ENCODE measurements around the gene KAT6B.

KAT6B gene

DNA sequence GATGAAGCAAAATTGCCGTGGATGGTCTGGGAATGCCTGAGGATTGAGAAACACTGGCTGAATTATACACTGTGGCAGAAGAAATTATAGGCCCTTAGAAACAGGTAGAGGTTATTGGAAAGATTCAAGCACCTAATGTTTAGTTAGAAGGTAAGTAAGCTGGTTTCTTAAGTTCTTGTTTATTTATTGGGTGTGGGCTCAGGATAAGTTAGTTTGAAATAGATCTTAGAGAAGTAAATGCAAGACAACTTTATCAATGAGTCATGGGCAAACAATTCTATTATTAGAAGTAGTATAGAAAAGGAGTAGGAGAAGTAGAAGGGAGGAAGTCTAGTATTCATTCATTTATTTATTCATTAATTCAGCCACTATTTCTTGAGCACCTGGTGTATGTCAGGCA lies 96.5 kb downstream of the KAT6B start:
- DNase-seq (ENCODE audit: low read depth), result no peak

DNA sequence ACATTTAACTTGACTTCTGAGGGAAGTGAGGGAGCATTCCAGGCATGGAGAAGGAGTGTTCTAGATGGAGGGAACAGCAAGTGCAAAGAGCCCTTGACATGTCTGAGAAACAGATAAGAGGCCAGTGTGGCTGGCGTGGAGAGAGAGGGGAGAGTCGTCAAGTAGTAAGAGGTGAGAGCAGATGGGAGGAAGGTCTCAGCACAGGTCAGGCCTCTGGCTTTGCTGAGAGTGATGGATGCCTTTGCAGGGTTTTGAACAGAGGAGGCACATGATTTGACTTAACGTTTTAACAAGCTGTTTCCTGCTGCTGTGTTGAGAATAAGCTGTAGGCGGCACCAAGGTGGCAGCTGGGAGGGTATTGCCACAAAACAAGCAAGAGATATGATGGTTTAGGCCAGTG lies 97.2 kb downstream of the KAT6B start:
- DNase-seq (ENCODE audit: low read depth), result no peak

DNA sequence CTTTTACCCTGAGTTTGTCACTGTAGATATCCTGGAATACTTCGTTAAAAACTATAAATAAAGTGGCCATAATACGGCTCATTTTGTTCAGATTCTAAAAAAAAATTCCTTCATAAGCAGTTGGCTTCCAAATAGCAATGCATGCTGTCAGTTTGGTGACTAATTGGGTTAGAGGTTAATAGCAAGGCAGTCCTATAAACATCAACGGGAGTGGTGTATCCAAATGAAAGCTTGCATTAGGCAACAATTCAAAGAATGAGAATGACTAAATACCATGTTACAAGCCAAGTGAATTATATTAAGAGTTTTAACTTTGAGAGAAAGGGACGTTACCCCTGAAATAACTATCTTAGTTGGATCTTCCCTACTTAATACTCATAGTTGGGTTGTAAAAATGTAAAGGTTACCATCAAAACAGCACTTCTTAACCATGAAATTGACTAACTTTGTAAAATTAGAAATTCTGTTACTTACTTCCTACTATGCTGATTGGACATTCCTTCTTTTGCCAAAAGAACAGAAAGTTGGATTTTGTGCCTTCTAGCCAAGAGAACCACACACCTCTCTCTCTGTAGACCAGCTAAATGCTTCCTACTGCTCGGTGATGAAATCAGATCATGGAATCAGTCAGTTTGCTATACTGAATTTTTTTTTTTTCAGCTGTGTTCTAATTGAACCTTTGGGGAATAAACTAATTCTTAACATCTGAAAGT lies 98.0 kb downstream of the KAT6B start:
- DNase-seq (ENCODE audit: low read depth), result peak; percentile 92

DNA sequence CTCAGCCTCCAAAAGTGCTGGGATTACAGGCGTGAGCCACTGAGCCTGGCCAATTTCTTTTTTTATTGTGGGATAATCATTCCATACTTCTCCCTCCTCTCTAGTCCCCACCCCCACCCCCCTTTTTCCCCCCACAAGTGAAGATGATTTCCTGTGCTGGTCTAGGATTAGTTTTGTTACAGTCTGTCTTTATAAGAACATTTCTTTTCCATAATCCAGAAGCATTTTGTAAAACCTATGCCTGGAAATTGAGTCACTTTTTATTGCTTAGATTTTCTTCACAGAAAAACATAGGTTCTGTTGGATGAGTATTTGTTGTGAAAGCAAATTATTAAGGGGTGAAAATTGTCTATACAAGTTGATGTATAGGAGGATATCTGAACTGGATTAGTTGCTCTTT lies 98.9 kb downstream of the KAT6B start:
- DNase-seq (ENCODE audit: low read depth), result no peak

DNA sequence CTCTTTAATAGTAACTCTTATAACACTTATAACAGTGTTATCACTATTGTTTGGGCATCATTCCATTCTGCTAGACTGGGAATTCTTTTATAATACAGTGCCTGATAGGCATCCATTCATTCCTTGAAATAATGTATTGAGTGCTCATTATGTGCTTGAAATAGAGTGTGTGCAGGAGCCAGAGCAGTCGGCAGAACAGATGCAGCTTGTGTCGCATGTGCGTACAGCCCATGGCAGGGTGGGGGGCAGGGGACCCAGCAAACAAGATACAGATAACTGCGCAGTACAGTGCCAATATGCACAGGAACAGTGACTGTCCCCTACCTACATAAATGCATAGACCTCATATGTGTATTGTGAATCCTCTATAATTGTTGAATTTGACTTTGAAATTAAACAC lies 99.3 kb downstream of the KAT6B start:
- DNase-seq (ENCODE audit: low read depth), result no peak

GRCh38 chr10:74926791-74927585 lies 100.6 kb downstream of the KAT6B start:
- no peak for DNase-seq (ENCODE audit: low read depth)

DNA sequence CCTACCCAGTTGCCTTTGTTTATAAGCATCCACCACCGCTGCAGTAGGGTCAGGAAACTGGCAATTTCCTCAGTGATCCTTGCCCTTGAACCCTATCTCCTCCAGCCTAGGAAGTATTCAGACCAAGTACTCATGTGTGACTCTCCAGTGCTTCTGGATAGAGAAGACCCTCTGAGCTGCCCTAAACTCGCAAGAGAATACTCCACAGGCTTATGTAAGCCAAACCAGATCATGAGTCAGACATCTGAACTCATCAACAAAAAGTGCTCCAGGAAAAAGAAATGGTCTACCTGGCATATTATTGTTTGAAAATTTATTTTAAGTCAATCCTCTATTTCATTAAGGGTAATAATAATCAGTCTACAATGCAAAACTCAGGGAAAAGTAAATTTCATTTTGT lies 101.3 kb downstream of the KAT6B start:
- no peak for DNase-seq (ENCODE audit: low read depth)

- peak; percentile 47 for DNase-seq (ENCODE audit: low read depth)
Observed at GRCh38 chr10:74928742-74929191, 102.4 kb downstream of the KAT6B start.

- DNase-seq (ENCODE audit: low read depth), result no peak
Observed at GRCh38 chr10:74929197-74929596, 102.8 kb downstream of the KAT6B start.

DNA sequence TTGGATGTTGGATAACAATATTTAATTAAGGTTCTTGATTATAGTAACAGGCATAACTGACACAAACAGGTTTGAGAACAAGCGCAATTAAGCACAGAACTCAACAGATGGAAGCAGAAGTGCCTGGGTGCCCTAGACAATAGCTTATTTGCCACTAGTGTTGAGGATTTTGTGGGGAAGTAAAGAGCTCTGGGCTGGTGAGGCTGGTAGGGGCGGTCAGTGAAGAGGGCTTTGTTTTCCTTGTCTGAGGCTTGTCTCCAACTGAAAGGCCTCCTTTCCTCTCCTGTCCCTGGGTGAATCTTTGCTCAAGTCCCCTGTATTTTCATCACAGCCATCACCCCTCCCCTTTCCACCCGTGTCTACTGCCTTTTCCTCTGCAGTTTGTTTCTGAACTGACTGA lies 104.6 kb downstream of the KAT6B start:
- DNase-seq (ENCODE audit: low read depth), result no peak

GRCh38 chr10:74932648-74933047 lies 106.2 kb downstream of the KAT6B start:
- DNase-seq (ENCODE audit: low read depth), result no peak

DNA sequence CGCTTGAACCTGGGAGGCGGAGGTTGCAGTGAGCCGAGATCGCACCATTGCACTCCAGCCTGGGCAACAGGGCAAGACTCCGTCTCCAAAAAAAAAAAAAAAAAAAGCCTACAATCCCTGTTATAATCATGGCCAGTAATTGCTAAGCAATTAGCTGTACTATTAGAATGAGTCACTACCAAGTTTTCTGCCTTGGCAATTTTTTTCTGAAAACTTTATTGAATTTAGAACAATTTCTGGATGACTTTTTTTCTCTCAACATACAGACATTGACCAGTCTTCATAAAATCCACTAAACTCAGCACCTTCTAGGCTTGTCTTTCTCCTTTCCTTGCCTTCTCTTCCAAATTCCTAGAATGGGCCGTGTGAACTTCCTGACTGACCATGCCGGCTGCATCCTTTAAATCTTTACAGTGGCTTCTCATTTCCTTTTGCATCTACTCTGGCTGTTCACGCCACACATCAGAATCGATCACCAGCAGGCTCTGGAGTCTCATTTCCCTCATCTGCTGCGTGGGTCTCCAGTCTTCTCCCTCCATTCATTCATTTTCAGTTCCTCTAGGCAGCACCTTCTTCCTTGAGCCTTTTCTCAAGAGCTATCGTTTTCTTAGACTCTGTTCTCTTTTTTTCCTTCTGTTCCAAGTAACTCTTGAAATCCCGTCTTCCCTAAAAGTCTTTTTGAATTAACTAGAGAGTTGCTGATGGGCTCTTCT lies 107.9 kb downstream of the KAT6B start:
- no peak for DNase-seq (ENCODE audit: low read depth)

GRCh38 chr10:74936577-74937265 lies 110.3 kb downstream of the KAT6B start:
- no peak for DNase-seq (ENCODE audit: low read depth)

DNA sequence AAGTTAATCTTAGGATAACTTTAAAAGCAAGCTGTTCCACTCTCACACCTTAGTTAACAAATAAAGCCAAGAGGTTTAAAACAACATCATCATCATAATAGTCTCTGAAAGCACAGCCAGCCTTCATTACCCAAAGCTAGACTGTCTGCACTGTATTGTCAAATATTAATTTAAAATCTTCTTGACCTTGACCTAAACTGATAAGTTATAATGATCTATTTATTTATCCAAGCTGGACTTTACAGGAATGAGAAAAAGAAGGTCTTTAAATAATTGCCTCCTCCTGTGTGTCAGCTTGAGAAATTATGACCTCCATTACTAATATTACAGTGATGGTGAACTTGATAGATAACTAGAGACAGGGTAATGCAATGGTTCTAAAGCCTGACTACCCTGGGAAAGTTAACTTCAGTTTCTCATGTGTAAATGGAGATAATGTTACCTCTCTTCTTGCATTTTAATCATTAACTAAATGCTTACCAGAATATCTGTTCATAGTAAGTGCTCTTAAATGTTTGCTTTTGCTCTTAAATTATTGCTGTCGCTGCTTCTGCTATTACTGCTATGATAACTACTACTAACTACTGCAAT lies 111.0 kb downstream of the KAT6B start:
- DNase-seq (ENCODE audit: low read depth), result no peak

DNA sequence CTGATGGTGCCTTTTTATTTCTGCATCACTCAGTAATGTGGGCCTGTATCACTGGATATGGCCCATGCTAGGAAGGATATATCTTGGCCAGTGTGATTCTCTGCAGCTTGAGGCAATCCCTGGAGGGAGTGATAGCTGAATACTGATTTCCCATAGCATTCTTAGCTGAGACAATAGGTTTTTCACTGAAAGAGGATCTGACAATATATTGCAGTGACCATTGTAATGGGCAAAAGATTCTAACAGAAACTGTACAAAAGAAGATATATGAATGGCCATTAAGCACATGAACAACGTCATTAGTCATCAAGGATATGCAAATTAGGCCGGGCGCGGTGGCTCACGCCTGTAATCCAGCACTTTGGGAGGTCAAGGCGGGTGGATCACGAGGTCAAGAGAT lies 117.8 kb downstream of the KAT6B start:
- DNase-seq (ENCODE audit: low read depth), result no peak

DNA sequence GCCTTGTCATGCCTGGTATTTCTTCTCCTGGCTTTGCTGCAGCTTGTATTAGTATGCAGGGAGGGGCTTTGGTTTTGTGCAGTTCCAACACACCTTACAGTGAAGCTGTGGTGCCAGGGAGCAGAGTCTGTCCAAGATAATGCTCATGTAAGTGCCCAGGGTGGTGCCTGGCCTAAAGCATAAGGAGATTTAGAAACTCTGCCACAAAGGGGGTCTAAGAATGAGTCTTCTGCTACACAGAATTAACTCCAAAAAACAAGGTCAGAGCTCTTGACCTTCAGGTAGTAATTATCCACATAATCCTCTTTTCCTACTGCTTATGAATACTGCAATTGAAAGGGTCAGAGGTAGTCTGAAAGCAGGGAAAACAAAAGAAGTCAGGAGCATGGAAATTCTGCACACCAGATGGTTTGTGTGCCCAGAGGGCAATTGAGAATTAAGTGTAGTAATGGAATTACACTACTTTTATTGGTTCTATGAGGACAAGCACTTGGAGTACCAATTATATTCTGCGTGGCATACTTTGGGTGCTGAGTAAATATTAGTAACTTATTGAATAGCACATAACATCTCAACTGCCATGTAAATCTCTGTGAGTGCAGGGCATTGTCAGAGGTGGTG lies 121.5 kb downstream of the KAT6B start:
- DNase-seq (ENCODE audit: low read depth), result no peak

DNA sequence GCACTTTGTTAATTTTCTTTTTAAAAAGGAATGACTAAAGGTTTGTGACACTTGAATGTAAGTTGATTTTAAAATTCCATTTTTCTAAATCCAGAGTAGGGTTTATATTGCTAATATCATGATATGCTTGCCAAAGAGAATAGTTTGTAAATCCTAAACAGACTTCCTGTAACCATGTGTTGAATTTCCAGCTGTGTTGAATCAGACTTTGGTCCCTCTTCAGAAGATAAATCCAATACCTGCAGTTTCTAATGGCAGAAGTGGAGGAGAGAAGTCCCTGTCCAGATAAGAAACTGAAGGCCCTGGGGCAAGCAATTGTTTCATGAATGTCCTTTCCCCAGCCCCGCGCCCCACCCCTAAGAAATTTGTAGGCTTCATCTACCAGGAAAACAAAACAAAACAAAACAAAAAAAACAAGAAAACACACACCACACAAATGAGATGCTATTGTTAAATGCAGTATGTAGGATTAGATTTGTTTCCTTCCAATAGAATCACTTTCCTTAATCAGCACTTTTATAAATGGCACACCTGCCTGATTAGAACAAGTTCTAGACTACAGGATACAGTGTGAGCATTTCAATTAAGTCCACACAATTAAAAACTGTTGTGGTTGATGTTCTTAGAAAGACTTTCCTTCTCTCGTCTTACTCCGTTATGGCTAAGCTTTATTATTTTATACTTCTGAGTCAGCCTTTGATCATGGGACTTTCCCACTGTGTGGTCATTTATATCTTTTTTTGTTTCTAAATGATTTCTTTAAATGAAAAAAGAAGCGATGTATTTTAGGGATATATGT lies 122.8 kb downstream of the KAT6B start:
- no peak for DNase-seq (ENCODE audit: low read depth)

DNA sequence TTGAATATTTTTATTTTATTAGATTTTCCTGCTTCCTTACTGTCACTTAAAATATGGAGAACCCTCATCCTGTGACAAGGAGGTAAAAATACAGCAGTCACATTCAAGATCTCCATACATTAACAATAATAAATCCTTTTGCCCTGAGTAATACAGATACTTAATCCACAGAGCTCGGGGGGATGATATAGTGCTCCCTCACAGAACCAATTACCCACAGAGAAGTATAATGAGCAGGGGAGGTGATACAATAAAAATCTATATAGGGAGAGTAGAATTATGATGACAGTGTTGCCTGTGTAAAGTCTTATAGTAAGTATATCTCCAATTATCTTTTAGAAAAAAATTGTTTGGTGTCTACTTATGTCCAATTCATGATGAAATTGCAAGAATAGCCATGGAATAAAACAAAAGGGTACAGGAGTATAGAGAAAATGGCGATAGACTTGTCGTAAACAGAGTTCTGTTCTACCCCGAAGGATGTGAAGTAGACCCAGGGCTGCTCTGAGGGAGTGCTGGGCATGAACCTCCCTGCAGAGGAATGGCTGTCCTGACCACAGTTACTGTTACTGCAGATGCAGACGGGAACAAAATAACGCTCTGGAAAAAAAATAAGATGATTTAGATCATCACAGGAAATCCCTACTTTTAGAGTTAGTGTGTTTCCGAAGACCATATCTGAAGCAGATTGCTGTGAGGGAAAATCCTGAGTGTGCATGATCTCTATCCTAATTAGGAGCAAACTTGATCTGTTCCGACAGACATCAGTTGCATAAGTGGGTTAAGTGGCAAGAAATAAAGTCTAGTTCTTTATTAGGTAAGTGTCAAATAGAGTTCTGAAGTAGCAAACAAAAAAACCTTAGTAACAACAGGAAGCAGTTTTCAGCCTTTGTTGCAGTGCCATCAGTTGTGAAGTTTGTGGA lies 123.7 kb downstream of the KAT6B start:
- no peak for DNase-seq (ENCODE audit: low read depth)

GRCh38 chr10:74953214-74953613 lies 126.8 kb downstream of the KAT6B start:
- no peak for DNase-seq (ENCODE audit: low read depth)

GRCh38 chr10:74955796-74956195 lies 129.4 kb downstream of the KAT6B start:
- no peak for DNase-seq (ENCODE audit: low read depth)

Data from GM04503 (cell line).